Suppressor macrophage treated with lipopolysaccharide for 1 hour (primary cell): ENCODE data around the gene NDFIP1.

ENCODE experiments used
- DNase-seq, 3 donors: peaks; one replicate each; pipeline ENCODE4 v3.0.0-alpha.2; 2020 to 2022

NDFIP1 gene, protein sequence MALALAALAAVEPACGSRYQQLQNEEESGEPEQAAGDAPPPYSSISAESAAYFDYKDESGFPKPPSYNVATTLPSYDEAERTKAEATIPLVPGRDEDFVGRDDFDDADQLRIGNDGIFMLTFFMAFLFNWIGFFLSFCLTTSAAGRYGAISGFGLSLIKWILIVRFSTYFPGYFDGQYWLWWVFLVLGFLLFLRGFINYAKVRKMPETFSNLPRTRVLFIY

GRCh38 chr5:142108432-142109330 is at the start of gene NDFIP1:
Gene NDFIP1 (plus strand): TSS chr5:142108779. CDS start chr5:142108975, 196 bp downstream.
- DNase-seq = peak; percentile 83 to 95 (median 91)

- peak; percentile 72 to 82 (median 78) for DNase-seq
Measured at GRCh38 chr5:142059304-142059940, 49.2 kb upstream of the NDFIP1 start.

DNA sequence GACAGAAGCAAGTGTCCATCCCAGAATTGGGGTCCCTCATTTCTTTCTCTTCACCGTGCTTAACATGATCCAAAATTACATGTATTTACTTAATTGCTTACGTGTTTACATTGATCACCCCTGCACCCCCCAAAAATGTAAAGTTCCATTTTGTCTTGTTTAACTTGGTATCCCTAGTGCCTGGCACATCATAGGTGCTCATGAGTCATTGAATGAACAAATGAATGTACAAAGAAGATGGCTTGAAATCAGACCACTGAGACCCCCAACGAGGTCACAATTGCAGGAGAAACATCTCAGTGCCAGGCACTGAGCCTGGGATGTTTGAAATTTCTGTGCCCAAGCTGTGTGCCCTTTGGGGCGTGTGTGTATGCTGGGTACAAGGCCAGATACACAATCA is 45.2 kb upstream of the NDFIP1 start:
- no peak for DNase-seq

DNA sequence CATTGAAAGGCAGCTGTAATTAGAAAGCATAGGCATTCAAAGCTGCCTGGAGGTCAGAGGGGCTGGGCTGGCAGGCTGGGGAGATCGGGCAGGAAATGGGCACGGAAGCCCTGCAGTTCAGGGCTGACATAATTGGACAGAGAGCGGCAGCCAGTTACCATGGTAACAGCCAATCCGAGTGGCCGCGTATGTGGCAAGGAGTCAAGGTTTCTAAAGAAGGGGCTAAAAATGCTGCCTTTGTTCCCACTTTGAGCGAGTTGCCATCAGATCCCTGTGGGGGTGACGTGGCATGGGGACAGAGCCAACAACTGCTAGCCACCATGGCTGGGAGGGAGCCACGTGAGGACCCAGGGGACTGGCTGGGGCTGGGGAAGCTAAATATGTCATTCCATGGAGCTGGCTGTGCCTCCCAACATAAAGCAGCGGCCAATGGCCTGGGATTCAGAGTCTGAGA is 44.7 kb upstream of the NDFIP1 start:
- peak; percentile 33 to 45 (median 42) for DNase-seq

DNA sequence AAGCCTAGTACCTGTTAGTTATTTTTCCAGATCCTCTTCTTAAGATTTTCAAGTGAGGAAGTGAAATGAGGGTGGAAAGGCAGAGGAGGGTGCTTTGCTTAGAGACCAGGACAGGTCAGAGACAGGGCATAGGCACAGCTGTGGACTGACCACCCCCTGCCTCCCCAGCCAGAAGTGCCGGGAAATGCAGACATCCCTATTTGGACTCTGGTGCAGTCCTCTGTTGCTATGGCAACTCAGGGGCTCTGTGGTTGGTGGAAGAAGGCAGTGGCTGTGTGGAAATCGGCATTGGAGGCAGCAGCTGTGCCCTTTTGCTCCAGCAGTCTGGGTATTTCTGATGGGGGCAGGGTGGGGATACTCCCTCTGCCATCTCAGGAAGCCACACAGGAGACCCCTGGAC is 43.3 kb upstream of the NDFIP1 start:
- DNase-seq = peak in 1 of 3 donors; percentile 11

GRCh38 chr5:142069606-142070399 is 38.8 kb upstream of the NDFIP1 start:
- peak; percentile 39 to 50 (median 47) for DNase-seq

- DNase-seq = no peak
Measured at GRCh38 chr5:142070734-142071133, 37.8 kb upstream of the NDFIP1 start.

DNA sequence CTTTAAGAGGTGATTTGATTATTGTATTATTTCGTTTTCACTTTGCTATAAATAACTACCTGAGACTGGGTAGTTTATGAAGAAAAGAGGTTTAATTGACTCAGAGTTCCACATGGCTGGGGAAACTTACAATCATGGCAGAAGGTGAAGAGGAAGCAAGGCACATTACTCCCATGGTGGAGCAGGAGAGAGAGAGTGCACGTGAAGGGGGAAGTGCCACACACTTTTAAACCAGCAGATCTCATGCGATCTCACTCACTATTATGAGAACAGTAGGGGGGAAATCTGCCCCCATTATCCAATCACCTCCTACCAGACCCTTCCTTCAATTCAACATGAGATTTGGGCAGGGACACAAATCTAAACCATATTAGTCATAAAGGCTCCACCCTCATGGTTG is 36.1 kb upstream of the NDFIP1 start:
- DNase-seq = peak in 1 of 3 donors; percentile 13

DNA sequence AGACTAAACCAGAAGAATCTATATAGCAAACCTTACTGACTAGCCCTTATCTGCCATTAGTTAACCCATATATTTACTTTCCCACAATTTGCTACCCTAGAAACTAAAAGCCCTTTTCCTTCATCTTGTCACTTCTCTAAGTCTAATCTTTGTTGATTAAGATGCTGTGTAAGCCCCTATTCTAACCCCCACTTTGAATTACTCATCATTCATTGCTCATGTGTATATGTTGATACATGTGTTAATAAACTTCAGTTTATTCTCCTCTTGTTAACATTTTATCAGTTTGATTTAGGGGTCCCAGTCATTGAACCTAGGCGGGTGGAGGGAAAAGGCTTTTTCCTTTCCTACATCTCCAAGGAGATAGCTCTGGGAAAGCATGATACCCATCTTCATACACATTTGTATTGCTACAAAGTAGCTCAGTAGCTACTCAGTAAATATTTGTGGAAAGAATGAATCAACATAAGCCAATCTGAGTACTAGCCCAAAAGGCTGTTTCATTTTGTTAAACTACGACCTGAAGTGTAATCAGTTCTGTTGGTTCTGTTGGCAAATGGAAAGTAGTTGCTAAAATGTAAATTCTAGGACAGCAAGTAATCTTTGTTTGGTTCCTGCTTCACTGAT is 35.1 kb upstream of the NDFIP1 start:
- DNase-seq = no peak

DNA sequence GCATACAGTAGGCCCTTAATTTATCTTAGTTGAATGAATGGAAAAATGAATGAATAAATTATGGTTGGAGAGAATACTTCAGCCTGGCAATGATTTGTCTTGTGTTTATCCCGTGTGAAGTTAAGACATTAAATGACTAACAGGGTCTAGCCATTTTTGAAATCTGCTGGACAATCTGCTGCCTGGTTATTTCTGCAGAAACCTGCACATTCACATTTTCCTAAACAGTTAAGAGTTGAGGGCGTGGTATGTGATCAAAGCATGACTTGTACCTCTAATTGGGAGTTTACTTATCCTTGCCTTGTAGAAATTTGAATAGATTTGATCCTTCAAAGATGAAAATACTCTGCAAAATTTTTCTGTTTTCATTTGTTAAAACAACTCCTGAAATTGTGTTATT is 34.6 kb upstream of the NDFIP1 start:
- DNase-seq = no peak

GRCh38 chr5:142078221-142078620 is 30.4 kb upstream of the NDFIP1 start:
- DNase-seq = no peak

- no peak for DNase-seq
Measured at GRCh38 chr5:142078706-142079105, 29.9 kb upstream of the NDFIP1 start.

DNA sequence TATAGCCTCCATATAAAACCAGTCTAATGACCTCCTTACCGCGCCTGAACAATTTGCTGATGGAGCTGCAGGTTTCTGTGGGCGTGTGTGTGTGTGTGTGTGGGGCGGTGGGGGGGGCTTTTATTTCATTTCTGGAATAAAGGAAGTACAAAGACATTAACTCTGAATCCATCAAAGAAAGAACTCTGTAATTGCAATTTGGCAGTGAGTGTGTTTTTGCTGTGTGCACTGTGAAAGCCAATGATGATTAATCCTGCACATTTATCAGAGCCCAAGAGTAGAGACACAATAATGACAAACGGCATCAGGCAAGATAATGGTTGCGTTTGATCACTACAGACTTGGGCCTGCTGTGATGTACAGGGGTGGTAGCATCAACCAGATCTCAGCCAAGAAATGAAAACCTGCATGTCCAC is 29.3 kb upstream of the NDFIP1 start:
- DNase-seq = no peak

GRCh38 chr5:142080248-142080647 is 28.3 kb upstream of the NDFIP1 start:
- no peak for DNase-seq

GRCh38 chr5:142082182-142082781 is 26.3 kb upstream of the NDFIP1 start:
- no peak for DNase-seq

DNA sequence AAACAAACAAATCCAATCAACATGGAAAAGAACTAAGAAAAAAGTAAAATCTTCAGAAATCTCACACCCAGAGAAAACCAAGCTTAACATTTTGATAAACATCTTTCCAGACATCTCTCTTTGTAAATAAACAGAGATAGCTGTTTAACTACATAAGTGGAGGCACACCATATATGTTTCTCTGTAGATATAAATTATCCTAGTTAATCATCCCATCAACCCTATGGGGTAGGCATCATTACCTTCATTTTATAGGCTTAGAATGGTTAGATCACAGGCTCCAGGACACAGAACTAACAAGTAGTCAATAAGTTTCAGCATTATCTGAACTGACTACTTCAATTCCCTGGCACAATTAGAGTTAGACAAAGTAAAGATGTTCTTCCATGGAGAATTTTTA is 22.4 kb upstream of the NDFIP1 start:
- no peak for DNase-seq

DNA sequence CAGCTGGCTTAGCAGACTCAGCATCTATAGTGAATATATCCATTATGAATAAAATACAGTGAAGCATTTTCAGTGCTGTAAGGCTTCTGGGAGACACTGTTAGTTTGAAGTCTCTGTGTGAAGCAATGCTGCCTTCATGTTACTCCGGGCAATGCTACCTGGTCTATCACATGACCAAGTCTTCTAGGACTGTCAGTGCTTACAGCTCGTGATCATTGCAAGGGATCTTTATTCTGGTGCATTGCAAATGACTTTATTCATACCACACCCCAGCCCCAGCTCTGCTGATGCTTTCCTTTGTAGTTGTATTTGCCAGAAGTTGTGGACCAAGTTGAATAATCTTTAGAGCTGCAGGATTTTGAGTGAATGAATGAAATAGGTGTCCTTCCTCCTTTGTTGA is 21.9 kb upstream of the NDFIP1 start:
- DNase-seq = no peak

DNA sequence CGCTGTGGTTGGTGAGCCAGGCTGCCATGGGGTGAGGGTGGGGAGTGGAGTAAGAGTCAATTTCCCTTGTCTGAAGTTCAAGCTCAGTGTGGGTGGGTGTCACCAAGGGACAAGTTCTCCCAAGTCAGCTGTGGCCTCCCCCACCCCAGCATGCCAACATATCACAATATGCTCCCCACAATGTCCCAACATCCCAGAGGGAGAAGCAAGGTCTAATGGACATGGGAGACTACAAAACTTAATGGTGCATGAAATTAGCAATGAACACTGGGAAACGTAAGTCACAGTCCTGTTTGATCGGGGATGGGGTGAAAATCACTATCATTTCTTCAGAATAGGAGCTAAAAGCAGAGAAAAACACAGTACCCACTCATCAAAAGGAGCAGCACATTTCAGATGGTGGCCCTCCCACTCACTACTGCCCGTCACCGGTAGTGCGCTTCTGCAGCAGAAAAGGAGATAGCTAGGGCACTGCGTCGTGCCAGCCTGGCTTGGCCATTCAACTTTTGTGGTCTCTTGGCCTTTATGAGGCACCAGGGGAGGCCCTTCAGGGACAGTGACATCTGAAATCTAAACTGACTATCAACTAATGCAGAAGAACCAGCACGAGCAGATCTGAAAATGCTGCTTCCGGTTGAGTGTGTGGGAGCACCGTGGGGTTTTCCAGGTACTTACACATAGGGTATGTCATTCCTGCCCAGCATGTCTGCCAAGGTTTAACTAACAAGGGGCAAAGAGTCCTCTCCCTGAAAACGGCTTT is 20.5 kb upstream of the NDFIP1 start:
- DNase-seq = peak in 2 of 3 donors; percentile 41 to 56

GRCh38 chr5:142088855-142089479 is 19.6 kb upstream of the NDFIP1 start:
- peak in 1 of 3 donors; percentile 37 for DNase-seq

GRCh38 chr5:142091012-142091411 is 17.6 kb upstream of the NDFIP1 start:
- no peak for DNase-seq
